Measurements from ENCODE around the gene DSCAM.

- TF ChIP-seq EP300 (IDR thresholded peaks at IDR 0.05): no peak
- no peak for TF ChIP-seq POLR2A (IDR thresholded peaks at IDR 0.05)
- TF ChIP-seq CTCF (IDR thresholded peaks at IDR 0.05): no peak
Measured at GRCh38 chr21:40436261-40436660, 410.7 kb downstream of the DSCAM start.
